ENCODE results near the gene CS. TPM values are rescaled to one million over a fixed set of nuclear protein-coding genes. Genes with fewer than 3 reads are reported as not detected.

The CS gene
- total and polyA plus RNA-seq, 2 experiments from 2014 or later, result 67.2 to 76.2 TPM

DNA sequence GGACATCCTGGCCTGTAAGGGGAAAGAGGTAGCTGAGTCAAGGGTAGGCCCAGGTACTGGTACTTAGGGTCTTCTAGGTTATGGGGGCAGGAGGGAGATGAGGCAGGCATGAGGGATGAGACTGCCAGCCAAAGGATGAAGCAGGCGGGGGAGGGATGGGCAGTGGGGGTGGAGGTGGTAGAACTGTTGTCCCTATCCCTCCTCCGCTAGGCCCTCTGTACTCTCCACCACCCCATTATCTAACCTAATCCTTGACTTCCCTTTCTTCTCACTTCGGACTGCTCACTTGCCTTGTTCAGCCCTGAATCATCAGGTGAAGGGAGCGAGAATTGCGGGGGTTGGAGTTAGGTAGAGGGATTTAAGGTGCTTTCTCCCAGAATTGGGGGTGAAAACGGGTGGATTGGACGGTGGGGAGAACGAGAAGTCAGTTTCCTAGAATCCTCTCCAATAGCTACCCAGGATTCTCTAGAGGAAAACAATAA lies 33.1 kb upstream of the CS start:
- H3K9me2 ChIP-seq (ENCODE audit: insufficient read depth), result no peaks in the 10 kb centered on the region
- no peaks in the 10 kb centered on the region for H3K79me2 ChIP-seq (ENCODE audit: insufficient read depth)
- H3K27ac ChIP-seq, result peak overlapping the region; percentile 94
- no peaks in the 10 kb centered on the region for H4K20me1 ChIP-seq (ENCODE audit: insufficient read depth)
- 0 out of 2 replicates have a peak, but pooled peaks cover 6% of the 10 kb centered on the region for H3K4me1 ChIP-seq (ENCODE audit: insufficient read depth)
- peak overlapping the region; percentile 88 for H3K4me2 ChIP-seq (ENCODE audit: unreplicated experiment)
- 0 out of 2 replicates have a peak, but pooled peaks cover 9% of the 10 kb centered on the region for H3F3A ChIP-seq (ENCODE audit: insufficient read depth)
- in situ Hi-C loops (cut with MboI), result no loop called here
- DNase-seq, result no peak
- no peaks in the 10 kb centered on the region for H3K36me3 ChIP-seq (ENCODE audit: low read depth)
- peak overlapping the region; percentile 92 for H3K9ac ChIP-seq
- no peaks in the 10 kb centered on the region for H3K9me3 ChIP-seq (ENCODE audit: low read depth)
- no peaks in the 10 kb centered on the region for H3K27me3 ChIP-seq (replicated peaks; ENCODE audit: insufficient read depth)
- WGBS, 2 experiments (ENCODE audit: low coverage in 1 of 2, low lambda C conversion rate in 2 of 2, missing lambda C conversion rate in 2 of 2), result 16 to 26% methylated on average over 7 to 8 of the region's 8 CpGs
- peak overlapping the region; percentile 77 for H3K4me3 ChIP-seq
- peak overlapping the region; percentile 92 for H2AFZ ChIP-seq
- no peak for TF ChIP-seq EZH2phosphoT487 (IDR thresholded peaks at IDR 0.05; ENCODE audit: insufficient read depth, low read depth)
- no peak for TF ChIP-seq EZH2 (IDR thresholded peaks at IDR 0.05; ENCODE audit: insufficient read depth, poor library complexity, severe bottlenecking)

- H3K4me3 ChIP-seq, result peak overlapping the region; percentile 77
- H4K20me1 ChIP-seq (ENCODE audit: insufficient read depth), result no peaks in the 10 kb centered on the region
- H3F3A ChIP-seq (ENCODE audit: insufficient read depth), result 0 out of 2 replicates have a peak, but pooled peaks cover 9% of the 10 kb centered on the region
- in situ Hi-C loops (cut with MboI), result no loop called here
- no peak for DNase-seq
- H3K79me2 ChIP-seq (ENCODE audit: insufficient read depth), result no peaks in the 10 kb centered on the region
- H3K4me1 ChIP-seq (ENCODE audit: insufficient read depth), result 0 out of 2 replicates have a peak, but pooled peaks cover 6% of the 10 kb centered on the region
- WGBS, 2 experiments (ENCODE audit: low coverage in 1 of 2, low lambda C conversion rate in 2 of 2, missing lambda C conversion rate in 2 of 2), result 94% methylated on average over 11 of the region's 11 CpGs
- H2AFZ ChIP-seq, result peak overlapping the region; percentile 92
- H3K27ac ChIP-seq, result 0 out of 2 replicates have a peak overlapping the region, but pooled peaks have one; percentile 94
- peak overlapping the region; percentile 92 for H3K9ac ChIP-seq
- no peaks in the 10 kb centered on the region for H3K9me3 ChIP-seq (ENCODE audit: low read depth)
- TF ChIP-seq EZH2 (IDR thresholded peaks at IDR 0.05; ENCODE audit: insufficient read depth, poor library complexity, severe bottlenecking), result no peak
- no peak for TF ChIP-seq EZH2phosphoT487 (IDR thresholded peaks at IDR 0.05; ENCODE audit: insufficient read depth, low read depth)
- no peaks in the 10 kb centered on the region for H3K36me3 ChIP-seq (ENCODE audit: low read depth)
- no peaks in the 10 kb centered on the region for H3K9me2 ChIP-seq (ENCODE audit: insufficient read depth)
- peak overlapping the region; percentile 88 for H3K4me2 ChIP-seq (ENCODE audit: unreplicated experiment)
- no peaks in the 10 kb centered on the region for H3K27me3 ChIP-seq (replicated peaks; ENCODE audit: insufficient read depth)
Measured at GRCh38 chr12:56332512-56333196, 32.5 kb upstream of the CS start.

GRCh38 chr12:56330936-56331490 lies 30.9 kb upstream of the CS start:
- no peaks in the 10 kb centered on the region for H3K9me3 ChIP-seq (ENCODE audit: low read depth)
- H3K4me2 ChIP-seq (ENCODE audit: unreplicated experiment), result no peak overlapping the region
- H3K9ac ChIP-seq, result no peak overlapping the region
- no peak for DNase-seq
- in situ Hi-C loops (cut with MboI), result no loop called here
- H3K27me3 ChIP-seq (replicated peaks; ENCODE audit: insufficient read depth), result no peaks in the 10 kb centered on the region
- H3K27ac ChIP-seq, result no peak overlapping the region
- 0 out of 2 replicates have a peak, but pooled peaks cover 6% of the 10 kb centered on the region for H3K4me1 ChIP-seq (ENCODE audit: insufficient read depth)
- 0 out of 2 replicates have a peak, but pooled peaks cover 4% of the 10 kb centered on the region for H3K36me3 ChIP-seq (ENCODE audit: low read depth)
- no peak for TF ChIP-seq EZH2 (IDR thresholded peaks at IDR 0.05; ENCODE audit: insufficient read depth, poor library complexity, severe bottlenecking)
- no peak for TF ChIP-seq EZH2phosphoT487 (IDR thresholded peaks at IDR 0.05; ENCODE audit: insufficient read depth, low read depth)
- 0 out of 2 replicates have a peak, but pooled peaks cover 9% of the 10 kb centered on the region for H3F3A ChIP-seq (ENCODE audit: insufficient read depth)
- no peaks in the 10 kb centered on the region for H3K79me2 ChIP-seq (ENCODE audit: insufficient read depth)
- no peak overlapping the region for H3K4me3 ChIP-seq
- no peaks in the 10 kb centered on the region for H4K20me1 ChIP-seq (ENCODE audit: insufficient read depth)
- WGBS, 2 experiments (ENCODE audit: low coverage in 1 of 2, low lambda C conversion rate in 2 of 2, missing lambda C conversion rate in 2 of 2), result 91 to 95% methylated on average over 7 of the region's 7 CpGs
- H3K9me2 ChIP-seq (ENCODE audit: insufficient read depth), result no peaks in the 10 kb centered on the region
- H2AFZ ChIP-seq, result no peak overlapping the region

DNA sequence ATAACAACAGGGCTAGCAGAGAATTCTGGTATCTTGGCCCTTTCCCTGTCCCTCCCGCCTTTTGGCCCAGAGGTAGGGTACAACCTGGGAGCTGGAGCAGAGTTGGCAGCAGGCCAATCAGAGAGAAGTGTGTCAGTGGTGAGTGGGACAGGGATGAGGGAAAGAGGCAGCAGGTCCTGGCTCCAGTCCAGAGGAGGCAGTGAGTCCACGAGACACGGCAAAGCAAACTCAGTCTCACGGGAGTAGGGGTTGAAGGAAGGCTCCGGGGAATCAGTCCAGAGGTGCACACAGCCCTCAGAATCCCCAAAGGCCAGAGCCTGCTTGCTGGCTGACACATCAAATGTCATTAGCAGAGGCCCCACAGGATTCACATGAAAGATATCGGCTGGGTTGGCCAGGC lies 26.4 kb upstream of the CS start:
- H2AFZ ChIP-seq, result no peak overlapping the region
- TF ChIP-seq EZH2phosphoT487 (IDR thresholded peaks at IDR 0.05; ENCODE audit: insufficient read depth, low read depth) (no peak), EZH2 (IDR thresholded peaks at IDR 0.05; ENCODE audit: insufficient read depth, poor library complexity, severe bottlenecking) (no peak)

More for the DNA sequence above, 26.4 kb upstream of the CS start:
- Histone ChIP-seq H3K4me2 (ENCODE audit: unreplicated experiment) (no peak overlapping the region), H3K36me3 (ENCODE audit: low read depth) (0 out of 2 replicates have a peak, but pooled peaks cover 4% of the 10 kb centered on the region), H3K79me2 (ENCODE audit: insufficient read depth) (no peaks in the 10 kb centered on the region), H3K9me3 (ENCODE audit: low read depth) (no peaks in the 10 kb centered on the region), H3K27me3 (replicated peaks; ENCODE audit: insufficient read depth) (no peaks in the 10 kb centered on the region), H3K4me3 (no peak overlapping the region), H3K27ac (no peak overlapping the region), H4K20me1 (ENCODE audit: insufficient read depth) (no peaks in the 10 kb centered on the region), H3F3A (ENCODE audit: insufficient read depth) (no peaks in the 10 kb centered on the region), H3K4me1 (ENCODE audit: insufficient read depth) (no peaks in the 10 kb centered on the region), H3K9ac (no peak overlapping the region), H3K9me2 (ENCODE audit: insufficient read depth) (no peaks in the 10 kb centered on the region)
- in situ Hi-C loops (cut with MboI), result no loop called here
- WGBS, 2 experiments (ENCODE audit: low coverage in 1 of 2, low lambda C conversion rate in 2 of 2, missing lambda C conversion rate in 2 of 2), result 85 to 91% methylated on average over 6 of the region's 6 CpGs
- DNase-seq, result no peak
